Islet precursor cell (in vitro differentiated cells): ENCODE measurements around the gene USP36.
"Not testable (repeated sequence)": the region's sequence is repeated elsewhere in the genome, so short reads cannot be mapped to it uniquely, and the experiment has no call there.

Experiments used
- DNase-seq: peaks from one replicate; pipeline ENCODE4 v3.0.0-alpha.2; 2018

The USP36 gene

GRCh38 chr17:78789149-78789662 is 51.4 kb downstream of the USP36 start:
- DNase-seq: no peak

- DNase-seq: no peak
Measured at GRCh38 chr17:78788451-78788850, 52.2 kb downstream of the USP36 start.

GRCh38 chr17:78787444-78787843 is 53.2 kb downstream of the USP36 start:
- DNase-seq: no peak

- DNase-seq: no peak
Measured at GRCh38 chr17:78785663-78786057, 55.0 kb downstream of the USP36 start.

- peak; percentile 50 for DNase-seq
Measured at GRCh38 chr17:78785011-78785662, 55.5 kb downstream of the USP36 start.

GRCh38 chr17:78784352-78784751 is 56.3 kb downstream of the USP36 start:
- DNase-seq: no peak

- no peak for DNase-seq
Measured at GRCh38 chr17:78783711-78784324, 56.8 kb downstream of the USP36 start.

- no peak for DNase-seq
Measured at GRCh38 chr17:78781893-78782304, 58.7 kb downstream of the USP36 start, which contains the start of gene CYTH1. Gene CYTH1 (minus strand): TSS chr17:78782273. CDS start chr17:78782223, 50 bp downstream.

- peak; percentile 77 for DNase-seq
Measured at GRCh38 chr17:78781104-78781892, 59.3 kb downstream of the USP36 start.

- DNase-seq: no peak
Measured at GRCh38 chr17:78780335-78780734, 60.3 kb downstream of the USP36 start.

- no peak for DNase-seq
Measured at GRCh38 chr17:78779850-78780249, 60.8 kb downstream of the USP36 start.

- not testable (repeated sequence) for DNase-seq
Measured at GRCh38 chr17:78779286-78779651, 61.3 kb downstream of the USP36 start.

- no peak for DNase-seq
Measured at GRCh38 chr17:78777881-78778280, 62.7 kb downstream of the USP36 start.

GRCh38 chr17:78774956-78775571 is 65.5 kb downstream of the USP36 start:
- DNase-seq: no peak

- DNase-seq: no peak
Measured at GRCh38 chr17:78774453-78774852, 66.2 kb downstream of the USP36 start.

GRCh38 chr17:78771758-78772382 is 68.7 kb downstream of the USP36 start:
- no peak for DNase-seq

- DNase-seq: no peak
Measured at GRCh38 chr17:78769196-78769773, 71.3 kb downstream of the USP36 start.

- no peak for DNase-seq
Measured at GRCh38 chr17:78767806-78768205, 72.8 kb downstream of the USP36 start.

- DNase-seq: no peak
Measured at GRCh38 chr17:78766743-78767294, 73.8 kb downstream of the USP36 start.

GRCh38 chr17:78766225-78766624 is 74.4 kb downstream of the USP36 start:
- peak; percentile 81 for DNase-seq

- DNase-seq: no peak
Measured at GRCh38 chr17:78765821-78766220, 74.8 kb downstream of the USP36 start.

- DNase-seq: no peak
Measured at GRCh38 chr17:78764871-78765270, 75.7 kb downstream of the USP36 start.
